Activated CD4-positive, alpha-beta T cell treated with anti-CD3 and anti-CD28 coated beads, Interleukin-2, amount 50 U/mL, for 16 hours (primary cell): ENCODE data around the gene RNF166.

Experiments used
- DNase-seq: peaks from one replicate; pipeline ENCODE4 v3.0.0-alpha.2; 2020

The RNF166 gene

DNA sequence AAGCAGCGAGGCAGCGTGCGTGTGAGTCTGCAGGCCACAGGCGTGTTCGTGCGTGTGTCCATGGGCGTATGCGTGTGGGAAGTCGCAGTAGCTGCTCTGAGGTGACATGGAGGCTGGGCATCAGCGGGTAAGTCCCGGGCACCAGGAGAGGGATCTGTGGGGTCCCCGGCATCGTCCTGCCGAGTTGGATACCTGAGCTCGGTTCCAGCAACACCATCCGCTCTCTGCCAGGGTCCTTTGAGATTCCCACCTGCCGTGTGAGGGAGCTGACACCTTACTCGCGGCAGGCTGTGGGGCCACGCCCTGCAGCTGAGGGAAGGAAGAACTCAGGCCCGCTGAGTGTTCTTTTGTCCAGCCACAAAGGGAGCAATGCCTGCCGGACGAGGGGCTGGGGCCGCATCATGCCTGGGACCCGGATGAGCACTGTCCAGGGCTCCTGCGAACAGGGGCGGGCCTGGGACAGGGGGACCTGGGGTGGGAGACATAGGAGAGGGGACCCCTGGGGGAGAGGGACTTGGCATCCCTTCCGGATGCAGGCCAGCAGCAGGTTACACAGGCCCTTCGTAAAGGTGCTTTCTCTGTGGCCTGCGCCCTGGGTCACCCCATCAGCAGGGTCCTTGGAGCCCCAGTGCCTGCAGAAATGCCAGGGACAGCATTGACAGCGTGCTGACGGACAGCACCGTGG lies 14.9 kb downstream of the RNF166 start:
- no peak for DNase-seq

GRCh38 chr16:88690341-88691128 lies 15.7 kb downstream of the RNF166 start:
- no peak for DNase-seq

DNA sequence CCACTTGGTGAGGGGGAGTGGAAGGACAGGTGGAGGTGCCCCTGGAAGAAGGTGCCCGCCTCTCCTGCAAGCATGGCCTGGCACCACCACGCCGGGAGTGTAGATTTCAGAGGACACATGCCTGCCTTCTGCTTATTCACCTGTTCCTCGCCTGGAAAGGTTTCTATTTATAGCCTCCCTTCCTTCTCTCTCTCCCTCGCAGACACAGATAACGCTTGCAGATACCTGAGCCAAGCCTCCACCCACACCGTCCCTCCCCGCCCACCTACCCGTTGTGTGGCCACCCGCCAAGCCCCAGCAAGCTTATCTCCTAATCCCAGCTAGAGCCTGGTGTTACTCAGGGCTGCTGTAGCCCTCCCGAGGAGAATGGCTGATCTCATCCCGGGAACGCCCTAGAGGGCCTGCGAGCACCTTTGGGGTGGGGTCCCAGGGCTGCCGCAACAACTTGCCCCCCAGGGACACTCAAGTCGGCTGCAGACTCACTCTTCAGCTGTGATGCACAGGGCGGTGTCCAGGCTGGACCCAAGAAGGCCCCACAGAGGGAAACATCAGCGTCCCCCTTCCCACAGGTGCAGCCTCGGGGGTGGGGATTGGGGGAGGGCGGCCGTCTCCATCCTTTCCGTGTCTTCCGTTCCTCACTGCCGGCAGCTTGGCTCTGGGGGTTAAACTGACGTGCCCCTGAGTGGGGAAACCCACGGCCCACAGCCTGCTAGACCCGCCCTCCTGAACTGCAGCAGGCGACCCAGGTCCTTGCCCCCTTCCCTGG lies 18.0 kb downstream of the RNF166 start:
- DNase-seq: no peak

- no peak for DNase-seq
These were observed 18.6 kb downstream of the RNF166 start for GRCh38 chr16:88687676-88688012.

DNA sequence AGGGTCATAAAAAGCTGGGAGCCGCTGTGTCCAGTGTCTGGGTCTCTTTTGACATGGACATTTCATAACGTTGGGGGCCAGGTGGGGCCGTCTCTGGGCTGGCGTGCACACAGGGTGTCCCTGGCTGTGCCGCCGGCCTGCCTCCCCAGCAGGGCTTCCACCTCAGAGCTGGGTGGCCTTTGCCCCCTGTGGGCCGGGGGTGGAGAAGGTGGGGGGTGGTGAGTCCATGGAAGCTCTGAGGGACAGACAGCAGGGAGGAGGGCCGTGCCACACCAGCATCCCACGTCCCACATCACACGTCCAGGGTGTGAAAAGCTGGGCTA lies 19.0 kb downstream of the RNF166 start:
- no peak for DNase-seq

GRCh38 chr16:88686439-88687253 lies 19.6 kb downstream of the RNF166 start, which contains the start of gene SNAI3:
Gene SNAI3 (minus strand): TSS chr16:88686507. CDS start chr16:88686406, 101 bp downstream.
- DNase-seq: peak; percentile 81

DNA sequence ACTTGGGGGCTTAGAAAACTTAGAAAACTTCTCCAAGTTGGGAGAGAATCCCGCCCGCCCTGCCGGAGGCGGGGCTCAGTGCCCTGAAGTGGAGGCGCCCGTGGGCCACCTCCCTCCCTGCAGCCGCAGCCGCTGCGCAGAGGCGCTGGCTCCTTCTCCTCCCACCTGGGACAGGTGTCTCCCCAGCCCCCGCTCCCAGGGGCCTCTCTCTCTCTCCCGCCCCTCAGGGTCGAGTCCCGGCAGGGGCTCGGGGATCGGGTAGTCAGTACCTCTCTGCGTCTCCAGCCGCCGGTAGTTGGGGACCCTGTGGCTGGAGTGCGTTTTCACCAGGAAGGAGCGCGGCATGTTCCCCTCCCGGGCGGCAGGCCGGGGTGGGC lies 20.2 kb downstream of the RNF166 start:
- DNase-seq: no peak

GRCh38 chr16:88685156-88686061 lies 20.8 kb downstream of the RNF166 start:
- peak; percentile 44 for DNase-seq

GRCh38 chr16:88684569-88685155 lies 21.5 kb downstream of the RNF166 start:
- DNase-seq: no peak

- DNase-seq: peak; percentile 76
These were observed 24.3 kb downstream of the RNF166 start for GRCh38 chr16:88681709-88682451.

GRCh38 chr16:88681084-88681680 lies 25.0 kb downstream of the RNF166 start:
- peak; percentile 63 for DNase-seq

GRCh38 chr16:88680554-88681083 lies 25.6 kb downstream of the RNF166 start:
- DNase-seq: no peak

DNA sequence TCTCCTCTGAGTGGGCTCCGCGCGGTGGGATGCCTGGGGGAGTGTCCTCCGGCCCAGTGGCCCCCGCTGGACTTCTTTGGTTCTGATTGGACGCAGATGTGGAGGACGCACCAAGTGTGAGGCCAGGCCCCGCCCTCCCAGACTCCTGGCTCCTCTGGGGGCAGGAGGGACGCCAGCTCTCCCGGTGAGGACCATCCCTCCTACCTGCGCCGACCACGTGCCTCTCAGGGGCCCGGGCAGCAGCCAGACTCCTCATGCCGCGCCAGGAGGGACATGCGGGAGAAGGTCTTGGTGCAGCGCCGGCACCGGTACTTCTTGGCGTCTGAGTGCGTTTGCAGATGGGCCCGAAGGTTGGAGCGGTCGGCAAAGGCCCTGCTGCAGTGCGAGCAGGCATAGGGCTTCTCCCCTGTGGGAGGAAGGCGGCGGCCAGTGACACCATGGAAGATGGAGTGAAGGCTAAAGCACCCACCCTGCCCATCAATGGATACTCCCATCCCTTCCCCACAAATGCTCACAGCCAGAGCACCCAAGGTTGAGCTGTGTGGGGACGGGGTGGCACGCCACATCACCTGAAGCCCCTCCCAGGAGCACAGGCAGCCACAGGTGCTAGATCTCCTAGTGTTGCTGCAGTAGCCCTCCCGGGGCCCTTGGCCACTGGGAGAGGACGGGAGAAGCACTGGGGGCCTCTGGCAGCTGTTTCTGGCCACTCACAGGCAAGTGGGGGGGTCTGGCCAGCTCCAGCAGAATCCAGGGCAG lies 27.8 kb downstream of the RNF166 start:
- no peak for DNase-seq

GRCh38 chr16:88677721-88678120 lies 28.5 kb downstream of the RNF166 start:
- no peak for DNase-seq

GRCh38 chr16:88676502-88677242 lies 29.5 kb downstream of the RNF166 start:
- no peak for DNase-seq

DNA sequence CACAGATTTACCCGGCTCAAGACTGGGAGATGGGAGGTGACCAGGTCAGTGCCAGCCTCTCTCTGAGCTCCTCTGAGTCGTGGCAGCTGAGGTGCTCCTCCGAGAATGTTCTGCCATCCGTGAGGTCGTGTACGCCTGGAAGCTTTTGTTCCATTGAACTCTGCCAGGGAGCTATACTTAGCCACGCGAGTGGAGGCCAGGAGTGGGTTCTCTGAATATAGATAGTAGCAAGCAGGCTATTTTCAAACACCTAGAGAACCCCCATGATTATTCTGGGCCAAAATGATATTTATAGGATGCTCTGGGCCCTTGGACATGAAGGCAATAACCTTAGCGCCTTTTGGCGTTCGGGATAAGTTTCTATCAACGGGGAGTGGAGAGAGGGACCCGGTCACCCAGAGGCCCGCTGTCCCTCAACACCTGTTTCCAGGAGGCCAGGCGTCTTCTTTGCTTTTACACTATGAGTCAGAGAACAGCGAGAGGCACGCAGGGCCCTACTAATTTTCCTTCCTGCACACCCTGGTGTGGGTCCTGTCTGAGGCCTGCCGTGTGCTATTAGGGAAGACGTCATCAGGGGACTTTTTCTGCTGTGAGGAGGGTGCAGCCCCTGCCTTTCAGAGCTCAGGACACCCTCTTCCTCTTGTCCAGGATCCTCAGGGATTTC lies 32.4 kb downstream of the RNF166 start:
- no peak for DNase-seq

DNA sequence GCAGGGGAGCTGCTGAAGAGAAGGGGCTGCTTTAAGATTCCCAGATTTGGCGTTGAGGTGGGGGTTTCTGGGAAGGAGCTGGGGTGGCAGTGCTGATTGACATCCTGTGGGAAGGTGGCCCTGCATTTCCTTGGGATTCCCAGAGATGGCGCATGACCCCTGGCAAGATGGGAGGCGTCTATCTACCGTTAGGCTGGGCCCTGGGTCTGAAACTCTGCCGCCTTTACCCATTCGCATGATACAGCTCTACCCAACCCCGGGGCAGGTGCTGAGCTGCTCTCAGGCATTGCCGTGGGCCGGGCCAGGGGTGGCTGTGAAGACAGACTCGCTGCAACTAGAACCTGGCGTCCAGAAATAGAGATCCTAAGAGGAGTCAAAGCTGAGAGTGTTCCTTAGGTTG lies 33.4 kb downstream of the RNF166 start:
- no peak for DNase-seq

DNA sequence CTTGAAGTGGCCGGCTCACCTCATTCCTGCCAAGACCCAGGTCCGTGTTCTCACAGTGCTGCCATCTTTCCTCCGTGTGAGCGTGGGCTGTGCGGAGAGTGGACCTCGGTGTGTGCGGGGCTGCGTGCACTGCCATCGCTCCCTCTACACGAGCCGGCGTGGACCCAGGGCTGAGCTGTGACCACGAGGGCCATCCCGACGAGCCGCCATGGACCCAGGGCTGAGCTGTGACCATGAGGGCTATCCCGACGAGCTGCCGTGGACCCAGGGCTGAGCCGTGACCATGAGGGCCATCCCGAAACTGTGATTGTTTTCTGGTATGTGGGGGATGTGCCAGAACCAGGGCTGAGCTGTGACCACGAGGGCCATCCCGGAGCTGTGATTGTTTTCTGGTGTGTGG lies 34.4 kb downstream of the RNF166 start:
- no peak for DNase-seq
